Spleen (tissue), 11 donors: ENCODE measurements around the gene CES3. TPM values are rescaled to one million over a fixed set of nuclear protein-coding genes. Genes with fewer than 3 reads are reported as not detected.

Experiments used
- DNase-seq: peaks from one replicate; pipeline ENCODE4 v3.0.0-alpha.2; 2020
- H3K27ac ChIP-seq, 8 donors: fragments of 200-600 bp; sonication (generic) in 7 of 8; 1 replicate in 4 of 8; 2 replicates in 4 of 8; pipeline versions ENCODE4 v1.5.0 to v1.8.0; 2016 to 2021; ENCODE audit warnings: inconsistent platforms in 4 of 8, mild to moderate bottlenecking in 4 of 8, moderate library complexity in 1 of 8
- H3K27me3 ChIP-seq, 7 donors: fragments of 200-600 bp; sonication (generic) in 6 of 7; replicated peaks in 1 of 7; 1 replicate in 4 of 7; 2 replicates in 3 of 7; pipeline versions ENCODE4 v1.5.0 to v1.8.0; 2016 to 2021; ENCODE audit warnings: inconsistent platforms in 3 of 7, mild to moderate bottlenecking in 1 of 7
- H3K36me3 ChIP-seq, 6 donors: fragments of 200-600 bp; sonication (generic) in 5 of 6; 1 replicate in 4 of 6; 2 replicates in 2 of 6; pipeline versions ENCODE4 v1.5.0 to v1.8.0; 2016 to 2021; ENCODE audit warnings: inconsistent platforms in 2 of 6
- H3K4me1 ChIP-seq, 6 donors: fragments of 200-600 bp; sonication (generic) in 5 of 6; 1 replicate in 3 of 6; 2 replicates in 3 of 6; pipeline versions ENCODE4 v1.5.0 to v1.8.0; 2016 to 2021; ENCODE audit warnings: inconsistent platforms in 3 of 6
- H3K4me3 ChIP-seq, 8 donors: fragments of 200-600 bp; sonication (generic) in 7 of 8; 1 replicate in 4 of 8; 2 replicates in 4 of 8; pipeline versions ENCODE4 v1.5.0 to v1.8.0; 2016 to 2021; ENCODE audit warnings: inconsistent platforms in 4 of 8, mild to moderate bottlenecking in 4 of 8, moderate library complexity in 2 of 8
- H3K9me3 ChIP-seq, 8 donors: fragments of 200-600 bp; sonication (generic) in 7 of 8; 1 replicate in 4 of 8; 2 replicates in 4 of 8; pipeline versions ENCODE4 v1.5.0 to v1.8.0; 2016 to 2021; ENCODE audit warnings: inconsistent platforms in 4 of 8
- POLR2A ChIP-seq, 3 donors: fragments of 450-650 bp; IDR thresholded peaks; one replicate each; pipeline ENCODE4 v1.5.1; 2017; ENCODE audit warnings: antibody characterized with exemption in 3 of 3, mild to moderate bottlenecking in 1 of 3
- POLR2AphosphoS5 ChIP-seq, 3 donors: sonication (generic); formaldehyde crosslinking; IDR thresholded peaks; one replicate each; pipeline ENCODE4 v1.5.1; 2017; ENCODE audit warnings: antibody characterized with exemption in 3 of 3
- WGBS, 5 donors: extraction: QIAGEN DNeasy Blood & Tissue Kit in 3 of 5; methylation state at CpG; one replicate each; pipeline versions ENCODE4 v1.1.5 to v1.1.7; 2013 to 2018; 5-methylcytosine and 5-hydroxymethylcytosine counted together
- intact Hi-C: fragments of 100-400 bp; cut with DNase I; formaldehyde crosslinking; loops from one replicate; pipeline ENCODE4 v1.15.0; 2023; ENCODE audit warnings: low total_unique reads
- polyA plus RNA-seq, 3 donors: library from polyadenylated mRNA; stranded (reverse); fragments of 200-250 nt; gene quantifications; one replicate each; pipeline ENCODE4 v1.2.1, GENCODE V29; 2013
- total RNA-seq, 7 donors: library from RNA; depleted of rRNA in 3 of 7; stranded (reverse); fragments of >200 nt in 3 of 7; fragmentation: NEBNext Ultra II Directional in 4 of 7; extraction: Animal tissue kit (Norgen Biotek cat#: 25700) in 4 of 7; gene quantifications; one replicate each; pipeline versions ENCODE4 v1.1.0 to v1.2.1, GENCODE V29; 2016 to 2021
- TF ChIP-seq, protein P1 (sequence below), 11 experiments: fragments of 200-600 bp in 7 of 11; fragments of 450-650 bp in 4 of 11; sonication (generic) in 4 of 11; IDR thresholded peaks in 8 of 11; conservative IDR thresholded peaks in 3 of 11; 1 replicate in 7 of 11; 2 replicates in 4 of 11; pipeline versions ENCODE4 v1.4.0 to v1.8.0; 2016 to 2021; ENCODE audit warnings: antibody characterized with exemption in 11 of 11, inconsistent platforms in 4 of 11, mild to moderate bottlenecking in 1 of 11
- donor health status: healthy with polysubstance abuse.
- donor health status: DM: no; HTN: no; CAD: no; lungs with moderate emphysema.
- donor health status: DM: no; HTN: no; CAD: no.
- donor health status: Bipolar disorder and iron deficiency.
- donor health status: healthy.
- donor health status: DM: no; HTN: no; CAD: no.
- donor health status: DM: yes; HTN: yes; CAD: no.

CES3 gene
- total and polyA plus RNA-seq, 10 donors, result 0.23 to 1.3 (median 0.34) TPM; not detected in 1

DNA sequence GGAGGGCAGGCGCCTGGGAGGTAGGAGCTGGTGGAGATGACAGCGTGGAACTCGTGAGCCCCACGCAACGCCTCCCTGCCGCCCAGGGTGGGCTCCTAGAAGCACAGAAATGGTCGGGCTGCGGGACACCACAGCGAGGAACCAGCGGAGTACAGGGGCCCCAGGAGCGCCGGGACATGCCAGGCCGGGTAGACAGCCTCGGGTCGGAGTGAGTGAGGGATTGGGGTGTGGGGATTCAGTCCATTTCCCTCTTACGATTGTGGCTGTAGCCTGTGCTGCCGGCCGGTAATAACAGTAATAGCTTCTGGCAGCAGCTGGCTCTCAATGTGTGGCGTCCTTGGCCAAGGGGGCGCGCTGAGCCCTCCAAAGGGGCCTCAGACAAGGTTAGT lies 12.2 kb upstream of the CES3 start:
- Histone ChIP-seq H3K9me3 (peaks cover 0 to 5% (median 0%) of the 10 kb centered on the region in 8 donors), H3K27me3 (peaks cover 0 to 59% (median 17%) of the 10 kb centered on the region in 7 donors), H3K4me3 (peak overlapping the region in 6 of 8 donors; percentile 41 to 70 (median 49)), H3K4me1 (peaks cover 5 to 28% (median 21%) of the 10 kb centered on the region in 6 donors), H3K27ac (no peak overlapping the region), H3K36me3 (peaks cover 0 to 6% (median 2%) of the 10 kb centered on the region in 6 donors)
- intact Hi-C loops, result no loop called here
- no peak for TF ChIP-seq POLR2A (IDR thresholded peaks at IDR 0.05)
- TF ChIP-seq, protein P1, sequence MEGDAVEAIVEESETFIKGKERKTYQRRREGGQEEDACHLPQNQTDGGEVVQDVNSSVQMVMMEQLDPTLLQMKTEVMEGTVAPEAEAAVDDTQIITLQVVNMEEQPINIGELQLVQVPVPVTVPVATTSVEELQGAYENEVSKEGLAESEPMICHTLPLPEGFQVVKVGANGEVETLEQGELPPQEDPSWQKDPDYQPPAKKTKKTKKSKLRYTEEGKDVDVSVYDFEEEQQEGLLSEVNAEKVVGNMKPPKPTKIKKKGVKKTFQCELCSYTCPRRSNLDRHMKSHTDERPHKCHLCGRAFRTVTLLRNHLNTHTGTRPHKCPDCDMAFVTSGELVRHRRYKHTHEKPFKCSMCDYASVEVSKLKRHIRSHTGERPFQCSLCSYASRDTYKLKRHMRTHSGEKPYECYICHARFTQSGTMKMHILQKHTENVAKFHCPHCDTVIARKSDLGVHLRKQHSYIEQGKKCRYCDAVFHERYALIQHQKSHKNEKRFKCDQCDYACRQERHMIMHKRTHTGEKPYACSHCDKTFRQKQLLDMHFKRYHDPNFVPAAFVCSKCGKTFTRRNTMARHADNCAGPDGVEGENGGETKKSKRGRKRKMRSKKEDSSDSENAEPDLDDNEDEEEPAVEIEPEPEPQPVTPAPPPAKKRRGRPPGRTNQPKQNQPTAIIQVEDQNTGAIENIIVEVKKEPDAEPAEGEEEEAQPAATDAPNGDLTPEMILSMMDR (IDR thresholded peaks at IDR 0.05 in 8 of 11, conservative IDR thresholded peaks at IDR 0.05 in 3 of 11), result no peak
- TF ChIP-seq POLR2AphosphoS5 (IDR thresholded peaks at IDR 0.05), result no peak
- no peak for DNase-seq
- 9 to 45% (median 21%) methylated on average over 11 to 21 of the region's 21 CpGs for WGBS, 5 donors

DNA sequence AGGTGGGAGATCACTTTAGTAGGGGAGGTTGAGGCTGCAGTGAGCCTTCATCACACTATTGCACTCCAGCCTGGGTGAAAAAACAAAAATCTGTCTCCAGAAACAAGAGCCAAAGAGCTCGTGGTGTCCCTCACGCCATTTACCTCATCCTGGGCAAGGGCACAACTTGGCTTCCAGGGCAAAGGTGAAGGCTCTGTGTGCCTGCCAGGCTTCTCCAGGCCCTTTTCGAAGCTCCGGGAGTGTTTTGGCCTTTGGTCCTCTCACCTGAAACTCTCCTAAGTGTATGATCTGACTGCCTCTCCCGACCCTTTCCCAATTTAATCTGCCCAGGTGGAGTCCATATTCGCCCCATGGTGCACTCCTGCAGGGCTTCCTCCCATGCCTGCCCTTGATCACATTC lies 11.6 kb upstream of the CES3 start:
- TF ChIP-seq, protein P1 (IDR thresholded peaks at IDR 0.05 in 8 of 11, conservative IDR thresholded peaks at IDR 0.05 in 3 of 11), result no peak
- TF ChIP-seq POLR2A (IDR thresholded peaks at IDR 0.05) (no peak), POLR2AphosphoS5 (IDR thresholded peaks at IDR 0.05) (no peak)
- no peak overlapping the region for H3K27ac ChIP-seq
- 68 to 90% (median 73%) methylated on average over 6 of the region's 6 CpGs for WGBS, 5 donors
- intact Hi-C loops, result no loop called here
- no peak for DNase-seq
- no peaks in the 10 kb centered on the region for H3K36me3 ChIP-seq
- H3K27me3 ChIP-seq, result peaks cover 0 to 60% (median 17%) of the 10 kb centered on the region in 7 donors
- peaks cover 5 to 28% (median 21%) of the 10 kb centered on the region in 6 donors for H3K4me1 ChIP-seq
- H3K9me3 ChIP-seq, result peaks cover 0 to 5% (median 0%) of the 10 kb centered on the region in 8 donors
- no peak overlapping the region for H3K4me3 ChIP-seq

DNA sequence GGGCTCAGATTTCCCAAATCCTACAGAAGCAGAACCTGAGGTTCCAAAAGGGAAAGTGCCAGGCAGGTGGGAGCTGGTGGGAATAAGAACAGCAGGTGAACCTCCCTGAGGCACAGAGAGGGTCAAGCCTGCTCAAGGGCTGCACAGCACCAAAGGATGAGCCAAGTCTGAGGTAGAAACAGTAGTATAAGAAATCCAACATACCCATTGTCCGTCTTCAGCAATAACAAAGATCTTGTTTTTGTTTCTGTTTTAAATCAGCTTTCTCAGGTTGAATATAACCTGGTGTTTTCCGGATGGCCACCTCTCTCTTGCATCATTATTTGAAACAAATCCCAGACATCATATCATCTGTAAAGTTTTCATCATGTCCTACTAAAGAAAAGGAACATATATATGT lies 10.6 kb upstream of the CES3 start:
- intact Hi-C loops, result no loop called here
- Histone ChIP-seq H3K27ac (no peak overlapping the region), H3K4me3 (no peak overlapping the region), H3K9me3 (peaks cover 0 to 5% (median 0%) of the 10 kb centered on the region in 8 donors), H3K27me3 (peaks cover 0 to 60% (median 17%) of the 10 kb centered on the region in 7 donors), H3K4me1 (peaks cover 5 to 28% (median 21%) of the 10 kb centered on the region in 6 donors), H3K36me3 (no peaks in the 10 kb centered on the region)
- TF ChIP-seq, protein P1 (IDR thresholded peaks at IDR 0.05 in 8 of 11, conservative IDR thresholded peaks at IDR 0.05 in 3 of 11), result no peak
- no peak for TF ChIP-seq POLR2A (IDR thresholded peaks at IDR 0.05)
- TF ChIP-seq POLR2AphosphoS5 (IDR thresholded peaks at IDR 0.05), result no peak
- 63 to 72% (median 69%) methylated on average over 2 of the region's 2 CpGs for WGBS, 5 donors
- no peak for DNase-seq

DNA sequence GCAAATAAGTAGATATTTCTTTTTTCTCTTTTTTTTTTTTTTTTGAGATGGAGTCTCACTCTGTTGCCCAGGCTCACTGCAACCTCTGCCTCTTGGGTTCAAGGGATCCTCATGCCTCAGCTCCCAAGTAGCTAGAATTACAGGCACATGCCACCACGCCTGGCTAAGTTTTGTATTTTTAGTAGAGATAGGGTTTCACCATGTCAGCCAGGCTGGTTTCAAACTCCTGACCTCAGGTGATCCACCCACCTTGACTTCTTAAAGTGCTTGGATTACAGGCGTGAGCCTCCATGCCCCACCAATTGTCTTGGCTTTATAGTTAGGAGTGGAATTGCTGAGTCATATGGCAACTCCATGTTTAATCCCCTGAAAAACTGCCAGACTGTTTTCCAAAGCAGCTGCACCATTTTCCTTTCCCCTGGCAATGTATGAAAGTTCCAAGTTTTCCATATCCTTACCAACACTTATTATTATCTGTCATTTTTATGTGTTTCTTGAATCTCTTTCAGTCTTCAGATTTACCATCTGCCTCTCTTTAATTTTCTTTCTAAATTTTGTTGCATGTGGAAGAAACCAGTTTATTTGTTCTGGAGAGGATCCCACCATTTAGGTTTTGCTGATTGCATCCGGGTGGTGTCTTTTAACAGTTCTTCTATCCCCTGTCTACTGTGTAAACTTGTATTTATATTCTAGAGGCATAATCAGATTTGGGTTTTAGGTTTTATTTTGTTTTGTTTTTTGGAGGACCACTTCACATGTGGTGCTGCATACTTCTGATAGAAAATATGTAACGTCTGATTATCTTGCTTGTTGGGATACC lies 9.9 kb upstream of the CES3 start:
- H3K9me3 ChIP-seq, result peaks cover 0 to 5% (median 0%) of the 10 kb centered on the region in 8 donors
- peaks cover 5 to 28% (median 21%) of the 10 kb centered on the region in 6 donors for H3K4me1 ChIP-seq
- no peak overlapping the region for H3K4me3 ChIP-seq
- intact Hi-C loops, result no loop called here
- no peak for DNase-seq
- no peak overlapping the region for H3K27ac ChIP-seq
- TF ChIP-seq POLR2AphosphoS5 (IDR thresholded peaks at IDR 0.05) (no peak), POLR2A (IDR thresholded peaks at IDR 0.05) (no peak)
- TF ChIP-seq, protein P1 (IDR thresholded peaks at IDR 0.05 in 8 of 11, conservative IDR thresholded peaks at IDR 0.05 in 3 of 11), result no peak
- 79 to 86% (median 80%) methylated on average over 4 of the region's 4 CpGs for whole genome bisulfite sequencing, 5 donors
- no peaks in the 10 kb centered on the region for H3K36me3 ChIP-seq
- peaks cover 0 to 60% (median 17%) of the 10 kb centered on the region in 7 donors for H3K27me3 ChIP-seq
